ENCODE data around the gene ADGRV1.

ADGRV1 gene

DNA sequence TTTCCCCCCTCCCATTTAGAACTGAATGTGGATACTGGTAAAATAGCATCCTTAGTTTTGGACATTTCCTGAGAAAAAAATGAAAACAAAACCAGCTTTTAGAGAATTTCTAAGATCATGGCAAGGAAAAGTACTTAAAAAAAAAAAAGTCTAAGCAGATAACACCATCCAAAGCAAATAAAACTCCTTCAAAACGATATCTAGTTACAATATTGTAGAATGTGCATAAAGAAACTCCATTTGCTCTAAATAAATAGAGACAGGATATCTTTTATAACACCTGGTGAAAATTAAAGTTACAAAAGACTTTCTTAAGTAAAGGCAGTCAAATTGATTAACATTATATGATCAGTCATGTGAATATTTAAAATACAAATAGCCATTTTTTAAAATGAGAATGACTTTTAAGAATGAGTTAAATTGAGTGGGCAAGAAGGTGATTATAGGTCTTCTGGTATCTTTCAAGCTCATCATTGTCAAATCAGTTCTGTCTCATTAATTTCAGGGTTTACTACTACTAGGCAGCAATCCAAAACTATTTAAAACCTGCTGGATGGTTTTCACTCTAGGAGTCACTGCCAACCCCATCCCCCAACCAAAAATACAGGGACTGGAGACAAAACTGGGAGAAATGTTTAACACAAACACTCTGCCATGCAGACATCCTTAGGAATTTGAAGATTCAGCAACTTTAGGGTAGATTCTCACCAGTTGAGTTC lies 382.6 kb downstream of the ADGRV1 start:
- TF ChIP-seq CTCF (IDR thresholded peaks at IDR 0.05; ENCODE audit: low read depth, low read length, missing control alignments), result no peak
- no peak overlapping the region for H3K4me3 ChIP-seq (ENCODE audit: low read depth, low read length)
- DNase-seq (ENCODE audit: low read depth), result no peak

- DNase-seq (ENCODE audit: low read depth), result no peak
- no peak for TF ChIP-seq CTCF (IDR thresholded peaks at IDR 0.05; ENCODE audit: low read depth, low read length, missing control alignments)
- H3K4me3 ChIP-seq (ENCODE audit: low read depth, low read length), result no peak overlapping the region
Observed at GRCh38 chr5:90944116-90944515, 385.5 kb downstream of the ADGRV1 start.

GRCh38 chr5:90947667-90948066 lies 389.1 kb downstream of the ADGRV1 start:
- no peak for DNase-seq (ENCODE audit: low read depth)
- no peak overlapping the region for H3K4me3 ChIP-seq (ENCODE audit: low read depth, low read length)
- no peak for TF ChIP-seq CTCF (IDR thresholded peaks at IDR 0.05; ENCODE audit: low read depth, low read length, missing control alignments)

DNA sequence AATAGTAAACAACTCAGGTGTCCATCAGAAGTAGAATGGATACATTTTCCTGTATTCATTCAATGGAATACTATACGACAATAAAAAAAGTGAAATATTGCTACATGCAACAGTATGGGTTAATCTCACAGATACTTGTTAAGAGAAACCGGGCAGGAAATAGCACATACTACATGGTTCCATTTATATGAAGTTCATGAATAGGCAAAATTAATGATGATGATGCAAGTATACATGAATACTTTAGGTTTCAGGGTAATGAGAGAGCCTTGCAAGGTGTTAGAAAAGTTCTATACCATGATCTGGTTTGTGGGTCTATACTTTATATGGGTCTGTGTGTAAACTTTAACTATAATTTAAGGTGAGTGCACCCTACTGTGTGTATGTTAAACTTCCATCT lies 390.4 kb downstream of the ADGRV1 start:
- DNase-seq (ENCODE audit: low read depth), result no peak
- H3K4me3 ChIP-seq (ENCODE audit: low read depth, low read length), result no peak overlapping the region
- TF ChIP-seq CTCF (IDR thresholded peaks at IDR 0.05; ENCODE audit: low read depth, low read length, missing control alignments), result no peak

- H3K4me3 ChIP-seq (ENCODE audit: low read depth, low read length), result no peak overlapping the region
- TF ChIP-seq CTCF (IDR thresholded peaks at IDR 0.05; ENCODE audit: low read depth, low read length, missing control alignments), result no peak
- DNase-seq (ENCODE audit: low read depth), result no peak
Observed at GRCh38 chr5:90949469-90950358, 391.1 kb downstream of the ADGRV1 start.

DNA sequence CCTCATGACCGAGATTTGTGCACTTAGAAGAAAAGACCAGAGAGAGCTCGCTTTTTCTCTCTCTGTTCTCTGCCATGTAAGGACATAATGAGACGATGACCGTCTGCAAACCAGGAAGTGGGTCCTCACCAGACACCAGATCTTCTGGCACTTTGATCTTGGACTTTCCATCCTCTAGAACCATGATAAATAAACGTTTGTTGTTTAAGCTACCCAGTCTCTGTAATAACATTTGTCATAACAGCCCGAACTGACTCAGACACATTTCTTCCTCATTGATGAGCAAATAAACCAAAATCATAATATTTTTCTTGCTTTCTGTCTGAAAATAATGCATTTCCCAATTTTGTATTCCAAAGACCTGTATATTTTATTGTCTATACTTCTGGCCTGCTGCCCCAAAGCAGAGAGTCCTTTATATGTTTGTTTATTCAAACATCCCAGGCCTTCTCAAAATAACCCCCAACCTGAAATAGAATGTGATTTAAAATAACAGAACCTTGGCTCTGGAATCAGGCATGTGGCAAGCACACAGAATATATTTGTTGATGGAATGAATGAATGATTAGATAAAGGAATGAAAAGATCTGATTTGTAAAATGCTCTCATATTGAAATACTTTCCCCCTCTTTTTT lies 396.5 kb downstream of the ADGRV1 start:
- TF ChIP-seq CTCF (IDR thresholded peaks at IDR 0.05; ENCODE audit: low read depth, low read length, missing control alignments), result no peak
- H3K4me3 ChIP-seq (ENCODE audit: low read depth, low read length), result no peak overlapping the region
- no peak for DNase-seq (ENCODE audit: low read depth)

Data from GM12864 (cell line).